RPMI7951 (cell line): ENCODE results near the gene SEPSECS. TPM values are rescaled to one million over a fixed set of nuclear protein-coding genes. Genes with fewer than 3 reads are reported as not detected.

Experiments
- DNase-seq: peaks from one replicate; pipeline ENCODE4 v3.0.0-alpha.2; 2012; ENCODE audit warnings: low read depth
- total RNA-seq: library from RNA; depleted of rRNA; stranded (reverse); fragments of >200 nt; shearing (Covaris generic); gene quantifications from 2 replicates; pipeline ENCODE4 v1.2.3, GENCODE V29; 2014

The SEPSECS gene
- total RNA-seq, 1 experiment from 2014 or later, result 5.3 TPM

GRCh38 chr4:25110527-25111329 is 49.5 kb downstream of the SEPSECS start:
- DNase-seq, result no peak

GRCh38 chr4:25109511-25109910 is 50.7 kb downstream of the SEPSECS start:
- DNase-seq, result no peak

GRCh38 chr4:25108556-25108955 is 51.7 kb downstream of the SEPSECS start:
- no peak for DNase-seq

GRCh38 chr4:25107827-25108516 is 52.3 kb downstream of the SEPSECS start:
- no peak for DNase-seq

- DNase-seq, result no peak
Measured at GRCh38 chr4:25106363-25107151, 53.7 kb downstream of the SEPSECS start.

- DNase-seq, result no peak
Measured at GRCh38 chr4:25104591-25104990, 55.7 kb downstream of the SEPSECS start.

GRCh38 chr4:25103418-25103817 is 56.8 kb downstream of the SEPSECS start:
- peak; percentile 6 for DNase-seq

- no peak for DNase-seq
Measured at GRCh38 chr4:25101836-25102235, 58.4 kb downstream of the SEPSECS start.

- no peak for DNase-seq
Measured at GRCh38 chr4:25100710-25101109, 59.5 kb downstream of the SEPSECS start.

- DNase-seq, result peak; percentile 24
Measured at GRCh38 chr4:25100021-25100555, 60.2 kb downstream of the SEPSECS start.

GRCh38 chr4:25098964-25099891 is 61.0 kb downstream of the SEPSECS start:
- DNase-seq, result peak; percentile 82

- no peak for DNase-seq
Measured at GRCh38 chr4:25096981-25097443, 63.2 kb downstream of the SEPSECS start.

- no peak for DNase-seq
Measured at GRCh38 chr4:25096251-25096980, 63.8 kb downstream of the SEPSECS start.

- no peak for DNase-seq
Measured at GRCh38 chr4:25095837-25096236, 64.4 kb downstream of the SEPSECS start.

- DNase-seq, result no peak
Measured at GRCh38 chr4:25092139-25092538, 68.1 kb downstream of the SEPSECS start.

GRCh38 chr4:25090516-25090915 is 69.7 kb downstream of the SEPSECS start:
- DNase-seq, result no peak

GRCh38 chr4:25089051-25089763 is 71.0 kb downstream of the SEPSECS start:
- DNase-seq, result no peak

GRCh38 chr4:25088093-25088952 is 71.9 kb downstream of the SEPSECS start:
- no peak for DNase-seq

- DNase-seq, result no peak
Measured at GRCh38 chr4:25085671-25086070, 74.6 kb downstream of the SEPSECS start.
